ENCODE data around the gene SLC35F2.

GRCh38 chr11:107858217-107859070 is at the start of gene SLC35F2:
- no peak for TF ChIP-seq EZH2phosphoT487 (IDR thresholded peaks at IDR 0.05; ENCODE audit: low read depth, severe bottlenecking, unreplicated experiment)
- TF ChIP-seq CTCF (IDR thresholded peaks at IDR 0.05; ENCODE audit: poor library complexity): no peak
